HL-60 (cell line): ENCODE measurements around the gene PRPSAP2.

Source experiments
- POLR2AphosphoS5 ChIP-seq: IDR thresholded peaks from 2 replicates; pipeline ENCODE4 v1.6.1; 2012; ENCODE audit warnings: low read depth
- SPI1 ChIP-seq: IDR thresholded peaks from 2 replicates; pipeline ENCODE4 v1.6.1; 2012; ENCODE audit warnings: low read depth, mild to moderate bottlenecking, borderline replicate concordance
- TF ChIP-seq, protein P1 (sequence below): IDR thresholded peaks from one replicate; pipeline ENCODE4 v1.5.1; 2011; ENCODE audit warnings: low read length, control low read depth, inconsistent platforms; ENCODE audit not compliant: insufficient read depth

DNA sequence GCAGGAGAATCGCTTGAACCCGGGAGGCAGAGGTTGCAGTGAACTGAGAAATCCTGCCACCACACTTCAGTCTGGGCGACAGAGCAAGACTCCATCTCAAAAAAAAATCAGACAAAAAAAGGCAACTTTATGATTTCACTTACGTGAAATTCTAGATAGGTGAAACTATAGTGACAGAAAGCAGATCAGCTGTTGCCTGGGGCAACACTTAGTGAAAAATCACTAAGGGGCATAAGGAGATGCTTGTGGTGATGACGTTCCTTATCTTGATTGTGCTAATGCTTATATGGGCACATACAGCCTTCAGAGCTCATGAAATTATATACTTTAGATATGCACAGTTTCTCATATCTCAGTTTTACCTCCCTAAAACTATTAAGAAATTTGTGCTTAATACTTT, 52.4 kb downstream of the PRPSAP2 start:
- TF ChIP-seq, protein P1, sequence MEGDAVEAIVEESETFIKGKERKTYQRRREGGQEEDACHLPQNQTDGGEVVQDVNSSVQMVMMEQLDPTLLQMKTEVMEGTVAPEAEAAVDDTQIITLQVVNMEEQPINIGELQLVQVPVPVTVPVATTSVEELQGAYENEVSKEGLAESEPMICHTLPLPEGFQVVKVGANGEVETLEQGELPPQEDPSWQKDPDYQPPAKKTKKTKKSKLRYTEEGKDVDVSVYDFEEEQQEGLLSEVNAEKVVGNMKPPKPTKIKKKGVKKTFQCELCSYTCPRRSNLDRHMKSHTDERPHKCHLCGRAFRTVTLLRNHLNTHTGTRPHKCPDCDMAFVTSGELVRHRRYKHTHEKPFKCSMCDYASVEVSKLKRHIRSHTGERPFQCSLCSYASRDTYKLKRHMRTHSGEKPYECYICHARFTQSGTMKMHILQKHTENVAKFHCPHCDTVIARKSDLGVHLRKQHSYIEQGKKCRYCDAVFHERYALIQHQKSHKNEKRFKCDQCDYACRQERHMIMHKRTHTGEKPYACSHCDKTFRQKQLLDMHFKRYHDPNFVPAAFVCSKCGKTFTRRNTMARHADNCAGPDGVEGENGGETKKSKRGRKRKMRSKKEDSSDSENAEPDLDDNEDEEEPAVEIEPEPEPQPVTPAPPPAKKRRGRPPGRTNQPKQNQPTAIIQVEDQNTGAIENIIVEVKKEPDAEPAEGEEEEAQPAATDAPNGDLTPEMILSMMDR: no peak
- TF ChIP-seq POLR2AphosphoS5 (no peak), SPI1 (no peak)
